ENCODE measurements around the gene RGS14.

RGS14 gene

GRCh38 chr5:177328545-177329231, 29.0 kb upstream of the RGS14 start:
- no peak overlapping the region for H3K27ac ChIP-seq (ENCODE audit: low read length)
- H3K4me1 ChIP-seq (ENCODE audit: control insufficient read depth, insufficient read depth, low read length), result peaks cover 4% of the 10 kb centered on the region; the same call in 1 of the 2 replicates
- H3K36me3 ChIP-seq (ENCODE audit: control insufficient read depth, insufficient read depth, low read length), result peaks cover 7% of the 10 kb centered on the region
- H3K27me3 ChIP-seq (ENCODE audit: control insufficient read depth, insufficient read depth, low read length), result no peaks in the 10 kb centered on the region
- DNase-seq (ENCODE audit: low read depth, low spot score), result no peak
- no CpG with 5 or more reads among the region's 19 CpGs for WGBS (ENCODE audit: insufficient coverage, insufficient read length)
- no peak overlapping the region for H3K4me3 ChIP-seq (ENCODE audit: low read length)
- no peaks in the 10 kb centered on the region for H3K9me3 ChIP-seq (ENCODE audit: control insufficient read depth, insufficient read depth, low read length)

- H3K27ac ChIP-seq (ENCODE audit: low read length), result no peak overlapping the region
- peaks cover 19% of the 10 kb centered on the region for H3K36me3 ChIP-seq (ENCODE audit: control insufficient read depth, insufficient read depth, low read length)
- no peak for DNase-seq (ENCODE audit: low read depth, low spot score)
- WGBS (ENCODE audit: insufficient coverage, insufficient read length), result no CpG with 5 or more reads among the region's 6 CpGs
- H3K4me3 ChIP-seq (ENCODE audit: low read length), result no peak overlapping the region
- peaks cover 4% of the 10 kb centered on the region; the same call in 1 of the 2 replicates for H3K4me1 ChIP-seq (ENCODE audit: control insufficient read depth, insufficient read depth, low read length)
- H3K9me3 ChIP-seq (ENCODE audit: control insufficient read depth, insufficient read depth, low read length), result no peaks in the 10 kb centered on the region
- no peaks in the 10 kb centered on the region for H3K27me3 ChIP-seq (ENCODE audit: control insufficient read depth, insufficient read depth, low read length)
Measured at GRCh38 chr5:177329883-177330282, 27.8 kb upstream of the RGS14 start.

DNA sequence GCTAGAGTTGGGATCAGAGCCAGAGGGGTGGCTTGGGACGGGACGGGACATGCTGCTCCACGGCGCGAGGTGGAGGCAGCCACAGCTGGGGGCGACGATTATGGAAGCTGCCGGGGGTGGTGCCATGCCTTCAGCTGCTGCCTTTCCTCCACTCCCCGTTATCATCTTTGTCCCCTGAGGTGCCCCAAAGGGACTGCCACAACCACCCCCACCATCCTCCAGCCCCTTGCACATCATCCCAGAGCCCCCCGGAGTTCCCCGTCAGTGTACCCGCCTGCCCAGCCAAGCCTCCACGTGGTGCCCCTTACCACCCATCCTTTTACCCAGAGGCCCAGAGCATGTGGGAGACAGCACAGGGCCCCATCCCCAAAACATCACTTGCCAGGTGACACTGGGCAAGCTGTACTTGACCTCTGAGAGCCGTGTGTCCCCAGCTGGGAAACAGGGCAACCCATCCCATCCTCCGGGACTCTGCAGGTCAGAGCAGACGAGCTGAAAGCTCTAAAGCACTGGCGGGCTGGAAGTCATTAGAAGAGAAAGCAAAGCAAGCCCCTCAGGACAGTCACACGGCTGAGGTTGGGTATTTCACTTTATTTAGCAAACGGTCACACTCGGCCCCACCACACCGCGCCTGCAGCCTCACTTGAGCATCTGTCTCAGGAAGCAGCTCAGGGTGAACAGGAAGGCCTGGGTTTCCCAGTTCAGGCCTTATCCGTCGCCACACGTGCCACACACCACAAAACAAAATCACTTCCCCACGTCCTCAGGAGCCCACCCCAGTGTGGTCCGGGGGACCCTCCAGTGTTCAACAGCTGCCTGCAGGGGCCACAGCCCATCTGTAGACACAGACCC, 26.5 kb upstream of the RGS14 start:
- 0 out of 2 replicates have a peak, but pooled peaks cover 2% of the 10 kb centered on the region for H3K4me1 ChIP-seq (ENCODE audit: control insufficient read depth, insufficient read depth, low read length)
- H3K36me3 ChIP-seq (ENCODE audit: control insufficient read depth, insufficient read depth, low read length), result peaks cover 25% of the 10 kb centered on the region

DNA sequence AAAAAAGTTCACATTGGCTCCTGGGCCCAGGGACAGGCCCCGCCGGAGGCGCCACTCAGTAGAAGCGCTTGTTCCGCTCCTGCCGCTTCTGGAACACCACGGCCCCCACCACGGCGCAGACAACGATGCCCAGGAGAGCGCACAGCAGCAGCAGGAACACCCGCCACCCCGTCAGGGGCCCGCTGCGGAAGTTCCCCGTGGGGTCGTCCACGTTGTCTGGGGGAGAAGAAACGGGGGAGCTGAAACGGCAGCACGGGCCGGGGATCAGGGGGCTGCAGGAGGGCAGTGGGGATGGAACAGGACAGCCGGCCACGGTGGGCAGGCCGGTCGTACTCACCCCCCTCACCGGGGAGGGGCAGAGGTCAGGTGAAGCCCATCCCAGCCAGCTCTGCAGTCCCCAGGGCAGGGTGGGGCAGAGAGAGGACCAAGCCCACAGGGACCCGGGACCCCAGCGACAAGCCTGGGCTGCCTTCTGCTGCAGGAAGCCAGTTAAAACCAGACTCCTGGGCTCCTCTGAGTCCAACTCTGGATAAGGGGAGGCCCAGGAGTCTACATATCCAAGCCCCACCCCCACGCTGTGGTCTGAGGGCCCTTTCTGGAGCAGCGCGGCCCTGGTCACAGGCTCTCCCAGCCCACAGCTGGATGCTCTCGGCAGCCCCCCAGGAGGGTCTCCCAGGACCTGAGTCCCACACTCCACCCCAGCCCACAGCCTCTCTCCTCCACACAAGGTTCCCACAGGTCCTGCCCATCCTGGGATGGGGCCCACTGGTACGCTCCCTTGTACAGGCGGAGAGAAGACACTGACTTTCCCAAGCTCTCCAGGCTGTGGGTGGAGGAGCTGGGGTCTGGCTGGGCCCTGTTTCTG, 25.5 kb upstream of the RGS14 start:
- H3K4me1 ChIP-seq (ENCODE audit: control insufficient read depth, insufficient read depth, low read length), result peaks cover 3% of the 10 kb centered on the region; the same call in 1 of the 2 replicates
- no CpG with 5 or more reads among the region's 35 CpGs for WGBS (ENCODE audit: insufficient coverage, insufficient read length)
- DNase-seq (ENCODE audit: low read depth, low spot score), result no peak
- H3K4me3 ChIP-seq (ENCODE audit: low read length), result no peak overlapping the region; the same call in 1 of the 2 replicates
- H3K9me3 ChIP-seq (ENCODE audit: control insufficient read depth, insufficient read depth, low read length), result no peaks in the 10 kb centered on the region
- H3K27me3 ChIP-seq (ENCODE audit: control insufficient read depth, insufficient read depth, low read length), result no peaks in the 10 kb centered on the region
- peaks cover 32% of the 10 kb centered on the region for H3K36me3 ChIP-seq (ENCODE audit: control insufficient read depth, insufficient read depth, low read length)
- no peak overlapping the region for H3K27ac ChIP-seq (ENCODE audit: low read length)

More for the DNA sequence above, 26.5 kb upstream of the RGS14 start:
- Histone ChIP-seq H3K4me3 (ENCODE audit: low read length) (no peak overlapping the region), H3K27me3 (ENCODE audit: control insufficient read depth, insufficient read depth, low read length) (no peaks in the 10 kb centered on the region), H3K9me3 (ENCODE audit: control insufficient read depth, insufficient read depth, low read length) (no peaks in the 10 kb centered on the region), H3K27ac (ENCODE audit: low read length) (no peak overlapping the region)
- DNase-seq (ENCODE audit: low read depth, low spot score), result no peak
- no CpG with 5 or more reads among the region's 27 CpGs for WGBS (ENCODE audit: insufficient coverage, insufficient read length)

- Histone ChIP-seq H3K36me3 (ENCODE audit: control insufficient read depth, insufficient read depth, low read length) (peaks cover 34% of the 10 kb centered on the region), H3K27me3 (ENCODE audit: control insufficient read depth, insufficient read depth, low read length) (no peaks in the 10 kb centered on the region), H3K4me1 (ENCODE audit: control insufficient read depth, insufficient read depth, low read length) (peaks cover 3% of the 10 kb centered on the region; the same call in 1 of the 2 replicates), H3K9me3 (ENCODE audit: control insufficient read depth, insufficient read depth, low read length) (no peaks in the 10 kb centered on the region), H3K27ac (ENCODE audit: low read length) (no peak overlapping the region), H3K4me3 (ENCODE audit: low read length) (no peak overlapping the region)
- no peak for DNase-seq (ENCODE audit: low read depth, low spot score)
- WGBS (ENCODE audit: insufficient coverage, insufficient read length), result no CpG with 5 or more reads among the region's 13 CpGs
Measured at GRCh38 chr5:177332896-177333260, 24.8 kb upstream of the RGS14 start.

- WGBS (ENCODE audit: insufficient coverage, insufficient read length), result no CpG with 5 or more reads among the region's 16 CpGs
- Histone ChIP-seq H3K27ac (ENCODE audit: low read length) (no peak overlapping the region), H3K9me3 (ENCODE audit: control insufficient read depth, insufficient read depth, low read length) (no peaks in the 10 kb centered on the region), H3K4me1 (ENCODE audit: control insufficient read depth, insufficient read depth, low read length) (peaks cover 2% of the 10 kb centered on the region; the same call in 1 of the 2 replicates), H3K4me3 (ENCODE audit: low read length) (no peak overlapping the region), H3K36me3 (ENCODE audit: control insufficient read depth, insufficient read depth, low read length) (peaks cover 38% of the 10 kb centered on the region), H3K27me3 (ENCODE audit: control insufficient read depth, insufficient read depth, low read length) (no peaks in the 10 kb centered on the region)
- DNase-seq (ENCODE audit: low read depth, low spot score), result no peak
Measured at GRCh38 chr5:177333420-177334154, 24.1 kb upstream of the RGS14 start.

DNA sequence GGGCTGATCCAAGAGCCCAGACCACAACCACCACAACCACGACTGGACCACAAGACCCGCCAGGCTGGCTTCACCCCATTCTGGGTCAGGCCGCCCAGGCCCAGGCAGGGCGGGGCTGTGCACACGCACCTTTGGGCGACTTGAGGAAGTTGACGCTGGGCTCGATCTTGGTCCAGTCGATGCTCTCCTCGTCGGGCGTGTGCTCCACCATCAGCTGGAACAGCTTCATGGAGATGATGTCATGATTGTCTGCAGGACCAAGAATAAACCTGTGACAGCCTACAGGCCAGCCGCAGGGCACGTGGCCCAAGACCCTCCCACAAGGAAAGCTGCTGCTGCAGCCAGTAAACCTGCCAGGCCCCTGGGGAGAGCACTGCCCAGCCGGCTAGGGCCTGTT, 23.6 kb upstream of the RGS14 start:
- H3K4me1 ChIP-seq (ENCODE audit: control insufficient read depth, insufficient read depth, low read length), result peaks cover 2% of the 10 kb centered on the region; the same call in 1 of the 2 replicates
- H3K27ac ChIP-seq (ENCODE audit: low read length), result no peak overlapping the region
- H3K27me3 ChIP-seq (ENCODE audit: control insufficient read depth, insufficient read depth, low read length), result no peaks in the 10 kb centered on the region
- H3K9me3 ChIP-seq (ENCODE audit: control insufficient read depth, insufficient read depth, low read length), result no peaks in the 10 kb centered on the region
- no peak overlapping the region for H3K4me3 ChIP-seq (ENCODE audit: low read length)
- no peak for DNase-seq (ENCODE audit: low read depth, low spot score)
- H3K36me3 ChIP-seq (ENCODE audit: control insufficient read depth, insufficient read depth, low read length), result peaks cover 41% of the 10 kb centered on the region
- WGBS (ENCODE audit: insufficient coverage, insufficient read length), result no CpG with 5 or more reads among the region's 15 CpGs

DNA sequence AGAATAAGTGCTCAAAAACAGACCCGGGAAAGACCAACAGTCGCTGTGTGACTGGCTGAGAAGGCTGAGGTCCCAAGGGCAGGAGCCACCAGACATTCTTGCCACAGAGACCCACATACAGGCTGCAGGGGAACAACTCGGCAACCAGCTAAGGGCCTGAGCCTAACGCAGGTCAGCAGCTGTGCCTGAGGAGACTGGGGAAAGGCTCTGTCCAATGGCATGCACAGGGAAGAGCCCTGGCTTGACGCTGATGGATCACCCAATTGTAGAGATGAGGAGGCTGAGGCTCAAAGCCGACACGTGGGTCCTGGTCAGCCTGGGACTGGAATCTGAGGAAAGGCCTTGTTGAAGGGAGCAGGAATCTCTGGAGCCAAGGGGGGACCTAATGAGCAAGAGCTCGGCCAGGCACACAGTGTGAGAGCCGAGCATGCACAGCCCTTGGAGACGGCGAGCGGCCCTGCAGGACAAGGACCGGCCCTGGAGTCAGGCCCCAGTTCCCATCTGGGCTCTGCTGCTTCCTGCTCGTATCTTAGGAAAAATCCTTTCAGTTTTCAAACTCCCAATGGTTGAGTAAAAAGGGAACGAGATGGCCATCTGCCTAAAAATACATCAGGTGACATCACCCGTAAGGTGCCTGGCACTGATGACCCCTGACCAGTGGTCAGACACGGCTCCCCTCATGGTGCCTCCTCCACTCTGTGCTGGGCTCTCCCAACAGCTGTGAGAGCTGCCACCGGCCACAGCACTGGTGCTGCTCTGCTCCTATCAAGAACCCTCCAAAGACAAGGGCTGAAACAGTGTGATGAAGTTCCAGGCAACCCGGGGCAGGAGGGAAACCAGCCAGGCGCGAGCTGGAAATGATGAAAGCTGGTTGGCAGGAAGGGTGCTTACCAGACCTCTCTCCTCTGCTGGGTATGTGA, 22.7 kb upstream of the RGS14 start:
- no peaks in the 10 kb centered on the region for H3K9me3 ChIP-seq (ENCODE audit: control insufficient read depth, insufficient read depth, low read length)
- no peak overlapping the region for H3K4me3 ChIP-seq (ENCODE audit: low read length)
- no peaks in the 10 kb centered on the region for H3K27me3 ChIP-seq (ENCODE audit: control insufficient read depth, insufficient read depth, low read length)
- no peak overlapping the region for H3K27ac ChIP-seq (ENCODE audit: low read length)
- peaks cover 2% of the 10 kb centered on the region; the same call in 1 of the 2 replicates for H3K4me1 ChIP-seq (ENCODE audit: control insufficient read depth, insufficient read depth, low read length)
- H3K36me3 ChIP-seq (ENCODE audit: control insufficient read depth, insufficient read depth, low read length), result peaks cover 41% of the 10 kb centered on the region
- WGBS (ENCODE audit: insufficient coverage, insufficient read length), result no CpG with 5 or more reads among the region's 21 CpGs
- no peak for DNase-seq (ENCODE audit: low read depth, low spot score)

- Histone ChIP-seq H3K36me3 (ENCODE audit: control insufficient read depth, insufficient read depth, low read length) (peaks cover 41% of the 10 kb centered on the region), H3K4me1 (ENCODE audit: control insufficient read depth, insufficient read depth, low read length) (peaks cover 2% of the 10 kb centered on the region; the same call in 1 of the 2 replicates), H3K4me3 (ENCODE audit: low read length) (no peak overlapping the region), H3K9me3 (ENCODE audit: control insufficient read depth, insufficient read depth, low read length) (no peaks in the 10 kb centered on the region), H3K27me3 (ENCODE audit: control insufficient read depth, insufficient read depth, low read length) (no peaks in the 10 kb centered on the region), H3K27ac (ENCODE audit: low read length) (no peak overlapping the region)
- DNase-seq (ENCODE audit: low read depth, low spot score), result no peak
- no CpG with 5 or more reads among the region's 7 CpGs for WGBS (ENCODE audit: insufficient coverage, insufficient read length)
Measured at GRCh38 chr5:177335701-177336065, 22.0 kb upstream of the RGS14 start.

Data from iPS DF 6.9 (cell line).